Measurements from ENCODE around the gene ARFGEF2.

Gene ARFGEF2

DNA sequence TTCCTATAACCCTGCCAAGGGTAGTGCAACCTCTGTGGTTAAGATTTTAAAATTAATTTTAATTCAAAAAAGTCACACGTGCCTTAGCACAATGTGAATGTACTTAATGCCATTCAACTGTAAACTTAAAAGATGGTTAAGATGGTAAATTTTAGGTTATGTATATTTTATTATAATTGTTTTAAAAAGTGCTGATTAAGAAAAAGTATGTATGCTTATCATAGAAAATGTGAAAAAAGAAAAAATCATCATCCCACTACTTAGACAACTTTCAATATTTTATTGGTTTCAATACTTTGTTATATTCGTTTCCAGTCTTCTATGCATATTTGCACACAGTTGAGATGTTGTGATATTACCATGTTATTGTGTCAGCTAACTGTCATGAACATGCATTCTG is 18.7 kb downstream of the ARFGEF2 start:
- peaks cover 32% of the 10 kb centered on the region; the same call in 1 of the 2 replicates for H4K20me1 ChIP-seq (ENCODE audit: insufficient read depth, low read length)
- H3K27me3 ChIP-seq (ENCODE audit: insufficient read depth, low read length, poor library complexity) = no peaks in the 10 kb centered on the region

DNA sequence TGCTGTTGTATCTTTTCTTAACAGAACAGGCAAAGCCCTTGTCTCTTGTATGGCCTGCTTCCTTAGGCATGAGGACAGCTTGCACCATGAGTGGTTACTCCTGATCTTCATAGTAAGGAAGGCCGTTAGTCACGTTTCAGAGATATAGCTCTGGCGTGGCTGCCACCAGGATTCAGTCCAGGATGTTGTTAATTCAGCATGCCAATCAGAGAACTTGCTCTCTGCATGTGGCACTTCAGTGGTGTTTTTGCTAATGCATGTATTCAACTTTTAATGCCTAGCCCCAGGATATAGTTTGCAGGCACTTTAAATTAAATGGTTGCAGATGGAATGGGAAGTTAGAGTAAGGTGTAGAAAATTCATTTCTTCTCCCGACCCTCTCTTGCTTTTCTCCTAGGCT is 20.0 kb downstream of the ARFGEF2 start:
- Histone ChIP-seq H3K27ac (ENCODE audit: low read length) (no peak overlapping the region), H3K27me3 (ENCODE audit: insufficient read depth, low read length, poor library complexity) (no peaks in the 10 kb centered on the region), H3K36me3 (ENCODE audit: insufficient read depth, low read length) (peaks cover 49% of the 10 kb centered on the region), H4K20me1 (ENCODE audit: insufficient read depth, low read length) (peaks cover 35% of the 10 kb centered on the region; the same call in 1 of the 2 replicates), H3K4me3 (ENCODE audit: low read depth in 1 of 2, low read length in 2 of 2) (no peak overlapping the region), H2AFZ (ENCODE audit: low read depth, low read length) (no peak overlapping the region), H3K4me1 (ENCODE audit: insufficient read depth, low read length) (no peaks in the 10 kb centered on the region), H3K9ac (ENCODE audit: low read depth, low read length) (no peak overlapping the region), H3K9me3 (ENCODE audit: insufficient read depth, low read length, severe bottlenecking) (no peaks in the 10 kb centered on the region), H3K4me2 (ENCODE audit: insufficient read depth, low read length) (no peak overlapping the region), H3K79me2 (ENCODE audit: insufficient read depth, low read length) (peaks cover 52% of the 10 kb centered on the region)
- no peak for TF ChIP-seq EZH2 (IDR thresholded peaks at IDR 0.05; ENCODE audit: borderline replicate concordance, low read depth, low read length, severe bottlenecking)
- TF ChIP-seq, protein P1, sequence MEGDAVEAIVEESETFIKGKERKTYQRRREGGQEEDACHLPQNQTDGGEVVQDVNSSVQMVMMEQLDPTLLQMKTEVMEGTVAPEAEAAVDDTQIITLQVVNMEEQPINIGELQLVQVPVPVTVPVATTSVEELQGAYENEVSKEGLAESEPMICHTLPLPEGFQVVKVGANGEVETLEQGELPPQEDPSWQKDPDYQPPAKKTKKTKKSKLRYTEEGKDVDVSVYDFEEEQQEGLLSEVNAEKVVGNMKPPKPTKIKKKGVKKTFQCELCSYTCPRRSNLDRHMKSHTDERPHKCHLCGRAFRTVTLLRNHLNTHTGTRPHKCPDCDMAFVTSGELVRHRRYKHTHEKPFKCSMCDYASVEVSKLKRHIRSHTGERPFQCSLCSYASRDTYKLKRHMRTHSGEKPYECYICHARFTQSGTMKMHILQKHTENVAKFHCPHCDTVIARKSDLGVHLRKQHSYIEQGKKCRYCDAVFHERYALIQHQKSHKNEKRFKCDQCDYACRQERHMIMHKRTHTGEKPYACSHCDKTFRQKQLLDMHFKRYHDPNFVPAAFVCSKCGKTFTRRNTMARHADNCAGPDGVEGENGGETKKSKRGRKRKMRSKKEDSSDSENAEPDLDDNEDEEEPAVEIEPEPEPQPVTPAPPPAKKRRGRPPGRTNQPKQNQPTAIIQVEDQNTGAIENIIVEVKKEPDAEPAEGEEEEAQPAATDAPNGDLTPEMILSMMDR (IDR thresholded peaks at IDR 0.05; ENCODE audit: borderline replicate concordance, extremely low read depth, low read length, poor library complexity, severe bottlenecking) = no peak
- no peak for ATAC-seq (ENCODE audit: insufficient read depth, low read depth)
- DNase-seq = no peak

More for the DNA sequence above, 18.7 kb downstream of the ARFGEF2 start:
- H2AFZ ChIP-seq (ENCODE audit: low read depth, low read length) = no peak overlapping the region
- ATAC-seq (ENCODE audit: insufficient read depth, low read depth) = no peak
- H3K4me1 ChIP-seq (ENCODE audit: insufficient read depth, low read length) = no peaks in the 10 kb centered on the region
- no peak overlapping the region for H3K4me3 ChIP-seq (ENCODE audit: low read depth in 1 of 2, low read length in 2 of 2)
- no peaks in the 10 kb centered on the region for H3K9me3 ChIP-seq (ENCODE audit: insufficient read depth, low read length, severe bottlenecking)
- TF ChIP-seq EZH2 (IDR thresholded peaks at IDR 0.05; ENCODE audit: borderline replicate concordance, low read depth, low read length, severe bottlenecking) = no peak
- H3K4me2 ChIP-seq (ENCODE audit: insufficient read depth, low read length) = no peak overlapping the region
- no peak for DNase-seq
- H3K36me3 ChIP-seq (ENCODE audit: insufficient read depth, low read length) = peaks cover 43% of the 10 kb centered on the region
- no peak overlapping the region for H3K27ac ChIP-seq (ENCODE audit: low read length)
- H3K9ac ChIP-seq (ENCODE audit: low read depth, low read length) = no peak overlapping the region
- H3K79me2 ChIP-seq (ENCODE audit: insufficient read depth, low read length) = peaks cover 52% of the 10 kb centered on the region

DNA sequence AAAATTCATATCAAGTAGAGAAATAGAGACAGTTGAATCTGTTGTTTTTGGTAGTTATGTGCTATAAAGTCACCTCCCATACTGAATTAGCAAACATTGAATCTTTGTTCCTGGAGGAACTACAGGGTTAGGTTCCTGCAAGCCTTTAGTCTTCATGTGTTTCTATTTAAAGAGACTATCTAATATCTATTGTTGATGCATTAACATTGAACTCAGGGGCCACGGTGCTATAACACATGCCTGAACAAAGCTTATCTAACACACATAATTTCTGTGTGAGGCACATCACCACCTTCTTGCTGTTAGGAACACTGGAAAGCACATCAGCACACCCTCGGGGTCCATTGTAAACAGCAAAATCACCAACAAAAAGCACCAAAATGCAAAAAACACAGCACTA is 21.2 kb downstream of the ARFGEF2 start:
- no peak for TF ChIP-seq EZH2 (IDR thresholded peaks at IDR 0.05; ENCODE audit: borderline replicate concordance, low read depth, low read length, severe bottlenecking)
- TF ChIP-seq, protein P1 (IDR thresholded peaks at IDR 0.05; ENCODE audit: borderline replicate concordance, extremely low read depth, low read length, poor library complexity, severe bottlenecking) = no peak
- H3K79me2 ChIP-seq (ENCODE audit: insufficient read depth, low read length) = peaks cover 41% of the 10 kb centered on the region

DNA sequence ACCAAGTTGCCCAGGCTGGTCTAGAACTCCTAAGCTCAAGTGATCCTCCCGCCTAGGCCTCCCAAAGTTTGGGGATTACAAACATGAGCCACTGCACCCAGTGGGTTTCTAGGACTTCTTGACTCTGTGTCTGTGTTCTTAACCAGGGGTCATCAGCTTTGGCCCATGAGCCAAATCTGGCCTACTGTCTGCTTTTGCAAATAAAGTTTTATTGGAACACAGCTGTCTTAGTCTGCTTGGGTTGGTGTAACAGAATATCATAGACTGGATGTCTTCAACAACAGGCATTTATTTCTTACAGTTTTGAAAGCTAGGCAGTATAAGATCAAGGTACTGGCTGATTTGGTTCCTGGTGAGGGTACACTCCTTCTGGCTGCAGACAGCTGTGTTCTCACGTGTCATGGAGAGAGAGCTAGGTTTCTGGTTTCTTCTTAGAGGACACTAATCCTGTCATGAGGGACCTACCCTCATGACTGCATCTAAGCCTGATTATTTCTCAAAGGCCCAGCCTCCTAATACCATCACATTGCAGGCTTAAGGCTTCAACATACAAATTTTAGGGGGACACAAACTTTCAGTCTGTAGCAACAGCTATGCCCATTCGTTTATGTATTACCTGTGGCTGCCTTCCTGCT is 23.3 kb downstream of the ARFGEF2 start:
- no peak for DNase-seq
- Histone ChIP-seq H3K4me2 (ENCODE audit: insufficient read depth, low read length) (no peak overlapping the region), H3K27ac (ENCODE audit: low read length) (no peak overlapping the region), H3K9ac (ENCODE audit: low read depth, low read length) (no peak overlapping the region), H4K20me1 (ENCODE audit: insufficient read depth, low read length) (peaks cover 14% of the 10 kb centered on the region; the same call in 1 of the 2 replicates), H3K79me2 (ENCODE audit: insufficient read depth, low read length) (peaks cover 20% of the 10 kb centered on the region), H3K4me3 (ENCODE audit: low read depth in 1 of 2, low read length in 2 of 2) (no peak overlapping the region), H3K9me3 (ENCODE audit: insufficient read depth, low read length, severe bottlenecking) (no peaks in the 10 kb centered on the region), H3K36me3 (ENCODE audit: insufficient read depth, low read length) (peaks cover 67% of the 10 kb centered on the region), H3K27me3 (ENCODE audit: insufficient read depth, low read length, poor library complexity) (no peaks in the 10 kb centered on the region), H2AFZ (ENCODE audit: low read depth, low read length) (no peak overlapping the region), H3K4me1 (ENCODE audit: insufficient read depth, low read length) (no peaks in the 10 kb centered on the region)
- TF ChIP-seq, protein P1 (IDR thresholded peaks at IDR 0.05; ENCODE audit: borderline replicate concordance, extremely low read depth, low read length, poor library complexity, severe bottlenecking) = no peak
- TF ChIP-seq EZH2 (IDR thresholded peaks at IDR 0.05; ENCODE audit: borderline replicate concordance, low read depth, low read length, severe bottlenecking) = no peak
- ATAC-seq (ENCODE audit: insufficient read depth, low read depth) = no peak

More for the DNA sequence above, 21.2 kb downstream of the ARFGEF2 start:
- Histone ChIP-seq H2AFZ (ENCODE audit: low read depth, low read length) (no peak overlapping the region), H3K4me3 (ENCODE audit: low read depth in 1 of 2, low read length in 2 of 2) (no peak overlapping the region), H3K27ac (ENCODE audit: low read length) (no peak overlapping the region), H3K9ac (ENCODE audit: low read depth, low read length) (no peak overlapping the region), H3K4me2 (ENCODE audit: insufficient read depth, low read length) (no peak overlapping the region), H3K27me3 (ENCODE audit: insufficient read depth, low read length, poor library complexity) (no peaks in the 10 kb centered on the region), H3K36me3 (ENCODE audit: insufficient read depth, low read length) (peaks cover 49% of the 10 kb centered on the region), H4K20me1 (ENCODE audit: insufficient read depth, low read length) (peaks cover 26% of the 10 kb centered on the region; the same call in 1 of the 2 replicates), H3K9me3 (ENCODE audit: insufficient read depth, low read length, severe bottlenecking) (no peaks in the 10 kb centered on the region), H3K4me1 (ENCODE audit: insufficient read depth, low read length) (no peaks in the 10 kb centered on the region)
- DNase-seq (no peak), ATAC-seq (ENCODE audit: insufficient read depth, low read depth) (no peak)
